ENCODE data around the gene NWD2. TPM values are rescaled to one million over a fixed set of nuclear protein-coding genes. Genes with fewer than 3 reads are reported as not detected.

The NWD2 gene
- total and polyA plus RNA-seq, 2 experiments from 2014 or later, result not detected

GRCh38 chr4:37299468-37299867 is 54.9 kb downstream of the NWD2 start:
- no peak overlapping the region for H3K4me2 ChIP-seq (ENCODE audit: unreplicated experiment)
- no peak for DNase-seq
- TF ChIP-seq EZH2 (IDR thresholded peaks at IDR 0.05; ENCODE audit: insufficient read depth, poor library complexity, severe bottlenecking), result no peak
- TF ChIP-seq EZH2phosphoT487 (IDR thresholded peaks at IDR 0.05; ENCODE audit: insufficient read depth, low read depth), result no peak
- H2AFZ ChIP-seq, result no peak overlapping the region
- no peaks in the 10 kb centered on the region for H3K9me3 ChIP-seq (ENCODE audit: low read depth)
- H4K20me1 ChIP-seq (ENCODE audit: insufficient read depth), result no peaks in the 10 kb centered on the region
- in situ Hi-C loops (cut with MboI), result no loop called here
- H3K4me3 ChIP-seq, result no peak overlapping the region
- H3K4me1 ChIP-seq (ENCODE audit: insufficient read depth), result no peaks in the 10 kb centered on the region
- no peaks in the 10 kb centered on the region for H3F3A ChIP-seq (ENCODE audit: insufficient read depth)
- 10 to 17% methylated on average over 1 of the region's 1 CpG for WGBS, 2 experiments (ENCODE audit: low coverage in 1 of 2, low lambda C conversion rate in 2 of 2, missing lambda C conversion rate in 2 of 2)
- H3K36me3 ChIP-seq (ENCODE audit: low read depth), result no peaks in the 10 kb centered on the region
- H3K27me3 ChIP-seq (replicated peaks; ENCODE audit: insufficient read depth), result no peaks in the 10 kb centered on the region
- no peak overlapping the region for H3K27ac ChIP-seq
- no peak overlapping the region for H3K9ac ChIP-seq
- H3K79me2 ChIP-seq (ENCODE audit: insufficient read depth), result no peaks in the 10 kb centered on the region
- no peaks in the 10 kb centered on the region for H3K9me2 ChIP-seq (ENCODE audit: insufficient read depth)

GRCh38 chr4:37304612-37305011 is 60.1 kb downstream of the NWD2 start:
- H3K27me3 ChIP-seq (replicated peaks; ENCODE audit: insufficient read depth), result no peaks in the 10 kb centered on the region
- no peak for TF ChIP-seq EZH2phosphoT487 (IDR thresholded peaks at IDR 0.05; ENCODE audit: insufficient read depth, low read depth)

GRCh38 chr4:37305984-37306383 is 61.4 kb downstream of the NWD2 start:
- no peaks in the 10 kb centered on the region for H3F3A ChIP-seq (ENCODE audit: insufficient read depth)
- H3K4me1 ChIP-seq (ENCODE audit: insufficient read depth), result no peaks in the 10 kb centered on the region
- no peaks in the 10 kb centered on the region for H4K20me1 ChIP-seq (ENCODE audit: insufficient read depth)
- H2AFZ ChIP-seq, result no peak overlapping the region
- H3K4me3 ChIP-seq, result no peak overlapping the region
- no peak overlapping the region for H3K27ac ChIP-seq
- H3K27me3 ChIP-seq (replicated peaks; ENCODE audit: insufficient read depth), result no peaks in the 10 kb centered on the region
- DNase-seq, result no peak
- no peaks in the 10 kb centered on the region for H3K9me3 ChIP-seq (ENCODE audit: low read depth)
- no peaks in the 10 kb centered on the region for H3K79me2 ChIP-seq (ENCODE audit: insufficient read depth)
- no peak overlapping the region for H3K9ac ChIP-seq
- no peaks in the 10 kb centered on the region for H3K9me2 ChIP-seq (ENCODE audit: insufficient read depth)
- TF ChIP-seq EZH2 (IDR thresholded peaks at IDR 0.05; ENCODE audit: insufficient read depth, poor library complexity, severe bottlenecking) (no peak), EZH2phosphoT487 (IDR thresholded peaks at IDR 0.05; ENCODE audit: insufficient read depth, low read depth) (no peak)
- H3K4me2 ChIP-seq (ENCODE audit: unreplicated experiment), result no peak overlapping the region
- H3K36me3 ChIP-seq (ENCODE audit: low read depth), result no peaks in the 10 kb centered on the region
- in situ Hi-C loops (cut with MboI), result no loop called here
- WGBS, 2 experiments (ENCODE audit: low coverage in 1 of 2, low lambda C conversion rate in 2 of 2, missing lambda C conversion rate in 2 of 2), result 8 to 14% methylated on average over 1 of the region's 1 CpG

More at GRCh38 chr4:37304612-37305011, 60.1 kb downstream of the NWD2 start:
- H3K36me3 ChIP-seq (ENCODE audit: low read depth), result no peaks in the 10 kb centered on the region
- no peak overlapping the region for H3K4me2 ChIP-seq (ENCODE audit: unreplicated experiment)
- 37 to 43% methylated on average over 6 of the region's 6 CpGs for WGBS, 2 experiments (ENCODE audit: low coverage in 1 of 2, low lambda C conversion rate in 2 of 2, missing lambda C conversion rate in 2 of 2)
- no peak overlapping the region for H3K4me3 ChIP-seq
- H2AFZ ChIP-seq, result no peak overlapping the region
- in situ Hi-C loops (cut with MboI), result no loop called here
- no peak overlapping the region for H3K27ac ChIP-seq
- H3K4me1 ChIP-seq (ENCODE audit: insufficient read depth), result no peaks in the 10 kb centered on the region
- no peak overlapping the region for H3K9ac ChIP-seq
- H3K79me2 ChIP-seq (ENCODE audit: insufficient read depth), result no peaks in the 10 kb centered on the region
- H3F3A ChIP-seq (ENCODE audit: insufficient read depth), result no peaks in the 10 kb centered on the region
- no peak for DNase-seq
- H4K20me1 ChIP-seq (ENCODE audit: insufficient read depth), result no peaks in the 10 kb centered on the region
- no peaks in the 10 kb centered on the region for H3K9me3 ChIP-seq (ENCODE audit: low read depth)
- H3K9me2 ChIP-seq (ENCODE audit: insufficient read depth), result no peaks in the 10 kb centered on the region

GRCh38 chr4:37317104-37317643 is 72.6 kb downstream of the NWD2 start:
- H2AFZ ChIP-seq, result no peak overlapping the region
- no peaks in the 10 kb centered on the region for H3K9me3 ChIP-seq (ENCODE audit: low read depth)
- H3K4me1 ChIP-seq (ENCODE audit: insufficient read depth), result no peaks in the 10 kb centered on the region
- H3K79me2 ChIP-seq (ENCODE audit: insufficient read depth), result no peaks in the 10 kb centered on the region
- 0 to 2% methylated on average over 3 of the region's 3 CpGs for WGBS, 2 experiments (ENCODE audit: low coverage in 1 of 2, low lambda C conversion rate in 2 of 2, missing lambda C conversion rate in 2 of 2)
- no peaks in the 10 kb centered on the region for H3K36me3 ChIP-seq (ENCODE audit: low read depth)
- H3K27me3 ChIP-seq (replicated peaks; ENCODE audit: insufficient read depth), result no peaks in the 10 kb centered on the region
- no peaks in the 10 kb centered on the region for H4K20me1 ChIP-seq (ENCODE audit: insufficient read depth)
- no peaks in the 10 kb centered on the region for H3K9me2 ChIP-seq (ENCODE audit: insufficient read depth)
- no peak for DNase-seq
- H3K4me2 ChIP-seq (ENCODE audit: unreplicated experiment), result no peak overlapping the region
- in situ Hi-C loops (cut with MboI), result no loop called here
- no peak for TF ChIP-seq EZH2 (IDR thresholded peaks at IDR 0.05; ENCODE audit: insufficient read depth, poor library complexity, severe bottlenecking)
- TF ChIP-seq EZH2phosphoT487 (IDR thresholded peaks at IDR 0.05; ENCODE audit: insufficient read depth, low read depth), result no peak
- no peaks in the 10 kb centered on the region for H3F3A ChIP-seq (ENCODE audit: insufficient read depth)
- H3K4me3 ChIP-seq, result no peak overlapping the region
- no peak overlapping the region for H3K27ac ChIP-seq
- H3K9ac ChIP-seq, result no peak overlapping the region

Measured in GM23248 (cell line).